ENCODE measurements around the gene ATF7IP2. TPM values are rescaled to one million over a fixed set of nuclear protein-coding genes. Genes with fewer than 3 reads are reported as not detected.
A peak's percentile ranks its signal among the peaks of the same experiment; 100 is the strongest.

Gene ATF7IP2
- total and polyA plus RNA-seq, 12 donors, result 19.4 to 62.6 (median 35.8) TPM

DNA sequence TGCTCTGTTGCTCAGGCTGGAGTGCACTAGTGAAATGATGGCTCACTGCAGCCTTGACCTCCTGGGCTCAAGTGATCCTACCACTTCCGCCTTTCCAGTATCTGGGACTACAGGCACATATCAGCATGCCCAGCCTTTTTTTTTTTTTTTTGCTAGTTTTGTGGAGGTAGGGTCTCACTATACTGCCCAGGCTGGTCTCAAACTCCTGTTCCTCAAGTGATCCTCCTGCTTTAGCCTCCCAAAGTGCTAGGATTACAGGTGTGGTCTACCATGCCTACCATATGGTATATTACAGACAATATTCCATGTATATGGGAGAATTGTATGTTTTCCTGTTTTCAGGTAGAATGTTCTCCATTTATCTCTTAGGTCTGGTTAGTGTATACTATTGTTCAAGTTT lies 12.3 kb upstream of the ATF7IP2 start:
- intact Hi-C loops (cut with DNase I), result no loop called here
- TF ChIP-seq, protein P1, sequence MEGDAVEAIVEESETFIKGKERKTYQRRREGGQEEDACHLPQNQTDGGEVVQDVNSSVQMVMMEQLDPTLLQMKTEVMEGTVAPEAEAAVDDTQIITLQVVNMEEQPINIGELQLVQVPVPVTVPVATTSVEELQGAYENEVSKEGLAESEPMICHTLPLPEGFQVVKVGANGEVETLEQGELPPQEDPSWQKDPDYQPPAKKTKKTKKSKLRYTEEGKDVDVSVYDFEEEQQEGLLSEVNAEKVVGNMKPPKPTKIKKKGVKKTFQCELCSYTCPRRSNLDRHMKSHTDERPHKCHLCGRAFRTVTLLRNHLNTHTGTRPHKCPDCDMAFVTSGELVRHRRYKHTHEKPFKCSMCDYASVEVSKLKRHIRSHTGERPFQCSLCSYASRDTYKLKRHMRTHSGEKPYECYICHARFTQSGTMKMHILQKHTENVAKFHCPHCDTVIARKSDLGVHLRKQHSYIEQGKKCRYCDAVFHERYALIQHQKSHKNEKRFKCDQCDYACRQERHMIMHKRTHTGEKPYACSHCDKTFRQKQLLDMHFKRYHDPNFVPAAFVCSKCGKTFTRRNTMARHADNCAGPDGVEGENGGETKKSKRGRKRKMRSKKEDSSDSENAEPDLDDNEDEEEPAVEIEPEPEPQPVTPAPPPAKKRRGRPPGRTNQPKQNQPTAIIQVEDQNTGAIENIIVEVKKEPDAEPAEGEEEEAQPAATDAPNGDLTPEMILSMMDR (IDR thresholded peaks at IDR 0.05), result no peak
- WGBS, 2 donors, result 84 to 93% methylated on average over 1 of the region's 1 CpG
- Histone ChIP-seq H3K36me3 (no peaks in the 10 kb centered on the region), H3K4me1 (no peaks in the 10 kb centered on the region), H3K9me3 (peaks cover 0 to 30% (median 2%) of the 10 kb centered on the region in 11 donors), H3K27ac (no peak overlapping the region), H3K27me3 (no peaks in the 10 kb centered on the region), H3K4me3 (no peak overlapping the region)
- ATAC-seq, result no peak
- no peak for DNase-seq

DNA sequence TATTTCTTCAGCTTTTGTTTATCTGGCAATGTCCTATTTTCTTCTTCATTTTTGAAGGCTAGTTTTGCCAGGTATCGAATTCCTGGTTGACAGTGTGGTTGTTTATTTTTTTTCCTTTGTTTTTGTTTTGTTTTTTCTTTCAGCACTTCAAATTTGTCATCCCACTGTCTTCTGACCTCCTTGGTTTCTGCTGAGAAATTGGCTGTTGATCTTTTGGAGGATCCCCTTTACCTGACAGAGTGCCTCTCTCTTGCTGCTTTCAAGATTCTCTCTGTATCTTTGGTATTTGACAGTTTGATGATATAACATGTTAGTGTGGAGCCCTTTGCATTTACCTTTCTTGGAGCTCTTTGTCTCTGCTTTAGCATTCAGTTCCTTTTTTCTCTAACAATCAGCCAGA lies 9.6 kb upstream of the ATF7IP2 start:
- TF ChIP-seq, protein P1 (IDR thresholded peaks at IDR 0.05), result no peak
- H3K4me3 ChIP-seq, result no peak overlapping the region
- H3K4me1 ChIP-seq, result no peaks in the 10 kb centered on the region
- H3K9me3 ChIP-seq, result peaks cover 0 to 16% (median 2%) of the 10 kb centered on the region in 11 donors
- no peak overlapping the region for H3K27ac ChIP-seq
- intact Hi-C loops (cut with DNase I), result no loop called here
- no peaks in the 10 kb centered on the region for H3K36me3 ChIP-seq
- DNase-seq (no peak), ATAC-seq (no peak)
- 82 to 95% methylated on average over 1 of the region's 1 CpG for WGBS, 2 donors
- no peaks in the 10 kb centered on the region for H3K27me3 ChIP-seq

DNA sequence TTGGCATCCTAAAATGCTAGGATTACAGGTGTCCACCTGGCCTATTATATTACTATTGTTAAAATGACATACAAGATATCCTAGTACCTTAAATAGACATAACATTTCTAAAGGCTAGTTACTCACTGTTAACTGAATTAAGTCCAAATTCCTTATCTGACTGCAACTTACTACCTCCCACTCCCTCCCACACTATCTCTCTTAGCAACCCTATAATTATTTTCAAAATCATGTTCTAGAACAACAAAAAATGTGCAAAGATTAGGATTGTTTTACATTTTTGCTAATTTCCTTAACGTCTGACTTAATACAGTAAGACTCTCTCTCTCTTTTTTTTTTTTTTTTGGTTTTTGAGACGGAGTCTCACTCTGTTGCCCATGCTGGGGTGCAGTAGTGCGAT lies 2.2 kb upstream of the ATF7IP2 start:
- Histone ChIP-seq H3K27ac (no peak overlapping the region), H3K36me3 (peaks cover 0 to 7% (median 0%) of the 10 kb centered on the region in 9 donors), H3K9me3 (peaks cover 0 to 5% (median 0%) of the 10 kb centered on the region in 11 donors), H3K4me1 (peaks cover 0 to 21% (median 11%) of the 10 kb centered on the region in 9 donors), H3K4me3 (no peak overlapping the region), H3K27me3 (no peaks in the 10 kb centered on the region)
- 76 to 78% methylated on average over 3 of the region's 3 CpGs for WGBS, 2 donors
- intact Hi-C loops (cut with DNase I), result loop anchor here in 3 of 10 donors (5.0 to 10.0 kb wide), 3 partner anchors 49 to 101 kb away; no protein-coding TSS in a partner anchor
- TF ChIP-seq, protein P1 (IDR thresholded peaks at IDR 0.05), result no peak
- DNase-seq (no peak), ATAC-seq (no peak)

DNA sequence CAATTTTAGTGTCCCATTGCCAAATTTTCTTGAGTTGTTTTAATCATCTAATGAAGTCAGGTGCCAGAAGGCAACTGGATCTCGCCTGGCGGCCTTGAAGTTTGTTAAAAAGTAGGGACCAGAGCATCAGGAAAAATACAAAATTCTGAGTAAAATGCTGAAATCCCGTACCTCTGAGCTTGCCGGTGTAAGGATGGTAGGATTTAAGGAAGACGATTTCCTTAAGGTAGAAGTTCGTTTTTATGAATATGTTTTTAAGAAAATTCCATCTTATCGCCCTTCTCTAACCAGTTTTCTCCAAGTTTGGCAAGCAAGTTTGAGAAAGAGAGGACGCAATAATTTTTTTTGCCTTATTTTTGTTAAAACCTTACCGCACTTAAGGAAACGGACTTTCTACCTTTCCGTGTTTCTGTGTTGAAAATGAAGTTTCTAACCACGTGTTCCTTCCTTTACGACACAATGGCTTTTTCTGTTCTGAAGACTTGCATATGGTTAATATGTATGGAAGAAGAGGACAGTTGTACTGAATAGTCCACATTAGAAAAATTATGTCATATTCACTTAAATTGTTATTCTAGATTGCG lies 748 bp downstream of the ATF7IP2 start:
- H3K36me3 ChIP-seq, result peaks cover 0 to 11% (median 0%) of the 10 kb centered on the region in 9 donors
- peak overlapping the region in 9 of 10 donors; percentile 79 to 92 (median 87) for H3K27ac ChIP-seq
- DNase-seq, result no peak
- ATAC-seq, result no peak
- no peaks in the 10 kb centered on the region for H3K27me3 ChIP-seq
- intact Hi-C loops (cut with DNase I), result loop anchor here in 2 of 10 donors (10.0 kb wide), 2 partner anchors 52 to 98 kb away; no protein-coding TSS in a partner anchor
- peaks cover 0 to 29% (median 12%) of the 10 kb centered on the region in 9 donors for H3K4me1 ChIP-seq
- TF ChIP-seq, protein P1 (IDR thresholded peaks at IDR 0.05), result no peak
- 8% methylated on average over 14 of the region's 14 CpGs for WGBS, 2 donors
- peaks cover 0 to 5% (median 0%) of the 10 kb centered on the region in 11 donors for H3K9me3 ChIP-seq
- peak overlapping the region; percentile 49 to 82 (median 76) for H3K4me3 ChIP-seq
